Stimulated activated CD8-positive, alpha-beta memory T cell treated with anti-CD3 and anti-CD28 coated beads, Interleukin-12 subunit alpha, Interleukin-12 subunit beta, amount 100 ng/mL, for 24 hours (primary cell): ENCODE results near the gene PDSS2.
"Not testable (repeated sequence)": the region's sequence is repeated elsewhere in the genome, so short reads cannot be mapped to it uniquely, and the experiment has no call there.

ENCODE experiments used
- DNase-seq: peaks from one replicate; pipeline ENCODE4 v3.0.0-alpha.2; 2020; ENCODE audit errors: extremely low read depth

The PDSS2 gene

DNA sequence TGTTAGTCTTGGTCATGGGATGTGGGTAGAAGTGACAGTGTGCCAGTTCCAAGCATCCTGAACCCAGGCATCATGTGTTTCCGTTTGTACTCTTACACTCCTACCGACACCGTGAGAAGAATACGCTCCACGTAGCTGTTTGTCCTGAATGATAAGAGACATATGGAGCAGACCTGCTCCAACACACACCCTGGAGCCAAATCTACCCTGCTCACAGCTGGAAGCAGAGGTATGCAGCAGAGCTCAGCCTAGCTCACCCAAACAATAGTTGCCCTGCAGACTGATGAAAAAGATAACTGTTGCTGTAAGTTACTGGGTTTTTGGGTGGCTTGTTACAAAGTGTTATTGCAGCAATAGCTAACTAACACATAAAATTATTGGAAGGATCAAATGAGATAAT, 14.3 kb upstream of the PDSS2 start:
- DNase-seq = no peak

GRCh38 chr6:107470364-107470763, 11.0 kb upstream of the PDSS2 start:
- no peak for DNase-seq

DNA sequence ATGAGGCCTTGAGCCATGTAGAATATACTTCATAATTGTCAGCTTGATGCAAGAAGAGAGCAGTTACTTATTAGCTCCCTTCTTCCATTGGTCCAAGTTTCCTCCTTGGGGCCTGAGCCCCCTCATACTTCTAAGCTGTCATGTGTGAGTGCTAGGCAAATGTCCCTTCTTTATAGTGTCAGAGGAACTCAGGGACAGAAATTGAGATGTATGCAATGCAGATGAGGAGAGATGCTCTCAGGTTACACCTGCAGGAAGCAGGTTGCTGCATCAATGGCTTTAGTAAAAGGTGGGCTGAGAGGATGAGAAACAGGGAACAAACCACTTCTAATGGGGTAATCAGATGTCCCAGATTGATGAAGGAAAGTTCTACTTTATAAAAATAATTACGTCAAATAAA, 6.7 kb upstream of the PDSS2 start:
- no peak for DNase-seq

GRCh38 chr6:107460083-107460631, 793 bp upstream of the PDSS2 start:
- no peak for DNase-seq

GRCh38 chr6:107458672-107459282, 587 bp downstream of the PDSS2 start:
- no peak for DNase-seq

DNA sequence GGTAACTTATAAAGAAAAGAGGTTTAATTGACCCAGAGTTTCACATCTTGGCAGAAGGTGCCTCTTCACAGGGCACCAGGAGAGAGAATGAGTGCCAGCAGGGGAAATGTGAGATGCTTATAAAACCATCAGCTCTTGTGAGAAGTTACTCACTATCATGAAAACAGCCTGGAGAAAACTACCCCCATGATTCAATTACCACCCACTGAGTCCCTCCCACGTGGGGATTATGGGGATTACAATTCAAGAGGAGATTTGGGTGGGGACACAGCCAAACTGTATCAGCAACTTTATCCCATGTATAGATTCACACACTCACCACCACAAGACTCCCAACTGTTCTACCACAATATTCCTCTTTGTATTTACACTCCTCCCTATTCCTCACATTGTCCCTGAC, 10.6 kb downstream of the PDSS2 start:
- DNase-seq = no peak

DNA sequence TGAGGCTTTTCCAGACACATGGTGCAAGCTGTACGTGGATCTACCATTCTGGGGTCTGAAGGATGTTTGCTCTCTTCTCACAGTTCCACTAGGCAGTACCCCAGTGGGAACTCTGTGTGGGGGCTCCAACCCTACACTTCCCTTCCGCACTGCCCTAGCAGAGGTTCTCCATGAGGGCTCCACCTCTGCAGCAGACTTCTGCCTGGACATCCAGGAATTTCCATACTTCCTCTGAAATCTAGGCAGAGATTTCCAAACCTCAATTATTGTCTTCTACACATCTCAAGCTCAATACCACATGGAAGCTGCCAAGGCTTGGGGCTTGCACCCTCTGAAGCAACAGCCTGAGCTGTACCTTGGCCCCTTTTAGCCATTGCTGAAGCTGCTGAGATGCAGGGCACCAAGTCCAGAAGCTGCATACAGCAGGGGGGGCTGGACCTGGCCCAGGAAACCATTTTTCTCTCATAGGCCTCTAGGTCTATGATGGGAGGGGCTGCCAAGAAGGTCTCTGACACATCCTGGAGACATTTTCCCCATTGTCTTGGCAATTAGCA, 11.6 kb downstream of the PDSS2 start:
- DNase-seq = no peak

DNA sequence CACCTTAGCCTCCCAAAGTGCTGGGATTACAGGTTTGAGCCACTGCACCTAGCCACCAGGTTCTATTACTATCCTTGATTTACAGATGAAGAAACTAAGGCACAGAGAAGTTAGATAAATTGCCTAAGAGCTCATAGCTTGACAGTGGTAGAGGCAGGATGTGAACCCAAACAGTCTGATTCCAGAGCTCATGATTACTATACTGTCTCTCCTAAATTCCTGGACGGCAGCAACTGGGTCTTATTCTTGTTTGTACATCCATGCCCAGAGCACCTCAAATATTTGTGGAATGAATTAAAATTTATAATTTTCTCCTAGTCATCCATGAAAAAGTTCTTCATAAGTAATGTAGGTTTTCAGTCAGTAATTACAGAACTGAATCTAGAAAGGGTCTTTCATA, 15.1 kb downstream of the PDSS2 start:
- no peak for DNase-seq

GRCh38 chr6:107443608-107444267, 15.6 kb downstream of the PDSS2 start:
- DNase-seq = no peak

- no peak for DNase-seq
Measured at GRCh38 chr6:107442938-107443607, 16.3 kb downstream of the PDSS2 start.

- no peak for DNase-seq
Measured at GRCh38 chr6:107441682-107442081, 17.7 kb downstream of the PDSS2 start.

DNA sequence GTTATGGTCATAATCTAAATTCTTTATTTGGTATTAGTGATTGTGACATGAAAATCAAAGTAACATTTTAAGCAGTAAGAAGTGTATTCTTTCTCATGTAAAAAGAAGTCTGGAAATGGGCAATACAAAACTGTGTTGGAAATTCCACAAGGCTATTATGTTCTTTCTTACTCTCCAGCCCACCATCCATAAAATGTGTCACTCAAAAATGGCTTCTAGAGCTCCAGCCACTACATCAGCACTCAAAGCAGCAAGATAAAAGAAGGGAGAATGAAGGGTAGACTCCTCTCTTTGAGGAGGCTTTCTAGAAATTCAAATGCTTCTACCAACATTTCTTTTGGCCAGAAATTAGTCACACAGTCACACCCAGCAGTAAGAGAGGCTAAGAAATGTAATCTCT, 18.4 kb downstream of the PDSS2 start:
- DNase-seq = no peak

DNA sequence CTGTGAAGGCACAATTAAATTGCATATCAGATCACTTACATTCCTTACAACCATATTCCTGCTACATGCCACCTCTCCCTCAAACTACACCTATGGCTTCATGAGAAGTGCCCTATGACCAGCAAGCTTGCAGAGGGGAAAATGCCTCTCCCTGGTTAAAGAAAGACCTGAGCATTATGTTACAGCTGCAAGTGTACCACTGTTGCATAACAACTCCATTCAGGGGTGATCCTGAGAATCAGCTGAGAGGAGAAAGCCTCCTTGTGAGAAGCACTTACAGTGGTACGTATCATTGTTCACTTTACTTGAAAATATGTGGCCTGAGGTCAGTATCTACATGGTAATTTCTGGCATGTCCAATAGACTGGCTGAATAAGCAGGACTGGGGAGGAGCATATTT, 20.0 kb downstream of the PDSS2 start:
- no peak for DNase-seq

DNA sequence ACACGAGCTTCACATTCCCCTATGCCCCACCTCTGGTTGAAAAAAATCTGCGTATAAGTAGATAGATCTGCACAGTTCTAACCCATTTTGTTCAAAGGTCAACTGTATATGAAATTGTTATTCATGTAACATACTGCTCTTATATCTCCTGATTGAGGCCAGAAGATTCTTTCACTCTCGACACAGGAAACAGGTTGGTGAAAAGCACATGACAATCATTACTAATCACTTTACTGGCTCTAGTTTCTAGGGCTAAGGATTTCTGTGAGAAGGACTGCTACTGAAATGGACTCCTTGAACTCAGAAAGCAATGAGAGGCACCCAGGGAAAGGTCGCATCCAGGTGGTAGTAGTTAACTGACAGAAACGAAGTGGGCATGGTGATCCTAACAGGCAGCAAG, 21.7 kb downstream of the PDSS2 start:
- DNase-seq = no peak

DNA sequence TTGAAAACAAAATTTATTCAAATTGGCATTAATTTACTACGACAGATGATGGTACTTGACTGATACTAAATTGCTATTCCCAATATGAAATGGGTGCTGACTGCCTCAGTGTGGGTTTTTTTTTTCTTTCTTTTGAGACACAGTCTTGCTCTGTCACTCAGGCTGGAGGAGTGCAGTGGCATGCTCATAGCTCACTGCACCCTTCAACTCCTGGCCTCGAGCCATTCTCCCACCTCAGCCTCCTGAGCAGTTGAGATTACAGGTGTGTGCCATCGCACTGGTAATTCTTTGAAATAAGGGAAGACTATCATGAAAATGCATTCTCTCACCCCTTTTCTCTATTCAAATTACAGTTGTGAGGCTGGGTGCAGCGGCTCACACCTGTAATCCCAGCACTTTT, 22.5 kb downstream of the PDSS2 start:
- DNase-seq = no peak

DNA sequence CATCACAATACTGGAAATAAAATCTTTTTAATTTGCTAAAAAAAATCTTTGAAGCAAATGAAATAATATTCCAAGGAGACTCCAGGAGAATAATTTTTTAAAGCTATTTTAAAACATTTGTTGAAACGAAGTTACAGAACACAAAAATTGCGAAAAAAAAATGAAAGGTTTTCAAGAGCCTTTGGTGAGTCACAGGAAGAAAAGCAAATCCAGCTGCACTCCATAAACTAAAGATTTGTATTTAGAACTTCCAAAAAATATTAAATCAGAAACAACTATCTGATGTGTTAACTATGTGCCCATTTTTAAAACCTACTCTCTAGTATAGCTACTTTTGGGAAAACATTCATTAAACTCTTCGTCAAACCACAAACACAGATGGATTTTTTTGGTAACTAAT, 23.6 kb downstream of the PDSS2 start:
- no peak for DNase-seq

GRCh38 chr6:107434812-107435211, 24.6 kb downstream of the PDSS2 start:
- no peak for DNase-seq

DNA sequence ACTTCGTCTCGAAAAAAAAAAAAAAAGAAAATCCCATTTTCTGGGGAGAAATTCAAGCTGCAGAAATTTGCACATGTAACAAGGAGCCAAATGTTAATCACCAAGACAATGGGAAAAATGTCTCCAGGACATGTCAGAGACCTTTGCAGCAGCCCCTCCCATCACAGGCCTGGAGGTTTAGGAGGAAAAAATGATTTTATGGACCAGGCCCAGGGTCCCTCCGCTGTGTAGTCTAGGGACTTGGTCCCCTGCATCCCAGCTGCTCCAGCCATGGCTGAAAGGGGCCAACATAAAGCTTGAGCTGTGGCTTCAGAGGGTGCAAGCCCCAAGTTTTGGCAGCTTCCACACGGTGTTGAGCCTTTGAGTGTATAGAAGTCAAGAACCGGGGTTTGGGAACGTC, 33.4 kb downstream of the PDSS2 start:
- DNase-seq = not testable (repeated sequence)

GRCh38 chr6:107423474-107423990, 35.8 kb downstream of the PDSS2 start:
- DNase-seq = no peak

- DNase-seq = no peak
Measured at GRCh38 chr6:107421696-107422256, 37.6 kb downstream of the PDSS2 start.

DNA sequence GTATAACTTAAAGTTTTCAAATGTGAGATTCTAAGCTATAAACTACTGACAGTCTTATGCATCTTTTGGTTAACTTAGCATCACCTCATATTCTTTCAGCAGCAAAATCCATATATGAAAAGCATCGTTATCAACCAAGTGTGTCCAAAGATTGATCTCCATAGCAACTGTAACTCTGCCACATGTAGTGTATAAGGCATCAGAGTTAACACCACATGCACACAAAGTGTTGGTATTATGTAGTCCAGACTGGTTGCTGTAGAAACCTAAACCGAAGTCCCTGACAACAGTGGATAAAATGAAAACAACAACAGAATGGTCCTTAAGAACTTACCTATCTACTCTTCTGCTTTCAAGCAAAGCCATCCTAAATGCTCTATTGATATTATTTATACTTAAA, 39.6 kb downstream of the PDSS2 start:
- DNase-seq = no peak

DNA sequence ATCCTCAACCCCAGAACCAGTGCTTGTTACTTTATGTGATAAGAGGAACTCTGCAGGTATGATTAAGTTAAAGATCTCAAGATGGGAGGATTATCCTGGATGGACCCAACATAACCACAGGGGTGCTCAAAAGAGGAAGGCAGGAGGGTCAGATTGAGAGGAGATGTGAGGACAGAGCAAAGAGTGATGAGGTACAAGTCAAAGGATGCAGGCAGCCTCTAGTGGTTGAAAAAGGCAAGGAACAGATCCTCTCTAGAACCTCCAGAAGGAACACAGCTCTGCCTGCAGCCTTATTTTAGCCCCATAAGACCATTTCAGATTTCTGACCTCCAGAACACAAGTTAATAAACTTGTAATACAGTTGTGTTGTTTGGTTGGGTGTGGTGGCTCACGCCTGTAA, 41.2 kb downstream of the PDSS2 start:
- DNase-seq = no peak
